Left lung (tissue), 14 donors: Measurements from ENCODE around the gene DRG2. TPM values are rescaled to one million over a fixed set of nuclear protein-coding genes. Genes with fewer than 3 reads are reported as not detected.

Experiments used
- ATAC-seq: fragments of 200-7000 bp; cut with Tn5 transposase; one replicate; pipeline ENCODE4 v1.9.1; 2020; ENCODE audit warnings: moderate library complexity
- DNase-seq, 4 donors: peaks; one replicate each; pipeline ENCODE4 v3.0.0-alpha.2; 2013 to 2020
- H3K27ac ChIP-seq, 2 donors: fragments of 200-600 bp; sonication (generic) in 1 of 2; one replicate each; pipeline versions ENCODE4 v1.5.0 to v1.8.0; 2020 to 2021
- H3K27me3 ChIP-seq, 2 donors: fragments of 200-600 bp; sonication (generic) in 1 of 2; one replicate each; pipeline versions ENCODE4 v1.5.0 to v1.8.0; 2020 to 2021
- H3K36me3 ChIP-seq, 2 donors: fragments of 200-600 bp; sonication (generic) in 1 of 2; one replicate each; pipeline versions ENCODE4 v1.5.0 to v1.8.0; 2020 to 2021
- H3K4me1 ChIP-seq, 2 donors: fragments of 200-600 bp; one replicate each; pipeline ENCODE4 v1.8.0; 2021
- H3K4me3 ChIP-seq, 2 donors: fragments of 200-600 bp; sonication (generic) in 1 of 2; one replicate each; pipeline versions ENCODE4 v1.5.0 to v1.8.0; 2020 to 2021; ENCODE audit warnings: mild to moderate bottlenecking in 1 of 2
- H3K9me3 ChIP-seq, 2 donors: fragments of 200-600 bp; sonication (generic) in 1 of 2; one replicate each; pipeline versions ENCODE4 v1.5.0 to v1.8.0; 2020 to 2021
- intact Hi-C, 2 donors: fragments of 100-400 bp; cut with DNase I; formaldehyde crosslinking; loops; one replicate each; pipeline versions ENCODE4 v1.11.2 to v1.14.2; 2022
- long read RNA-seq, 12 donors: library from polyadenylated mRNA in 2 of 12; unstranded in 2 of 12; transcript quantifications; one replicate each; pipeline ENCODE4 v2.0.0 and lab custom pipeline, GENCODE V29; 2019 to 2026
- polyA plus RNA-seq, 6 donors: library from polyadenylated mRNA; unstranded; fragments of 120-200 nt; gene quantifications; one replicate each; pipeline ENCODE4 v1.2.1, GENCODE V29; 2013; ENCODE audit not compliant: insufficient read length in 6 of 6
- total RNA-seq, 2 donors: library from RNA; stranded (reverse); fragmentation: NEBNext Ultra II Directional; extraction: Animal tissue kit (Norgen Biotek cat#: 25700); gene quantifications; one replicate each; pipeline ENCODE4 v1.2.1, GENCODE V29; 2021
- TF ChIP-seq, protein P1 (sequence below), 2 donors: fragments of 200-600 bp; sonication (generic) in 1 of 2; IDR thresholded peaks; one replicate each; pipeline versions ENCODE4 v1.5.0 to v1.8.0; 2021; ENCODE audit warnings: antibody characterized with exemption in 2 of 2
- donor health status: DM: no; HTN: yes; CAD: no.
- donor health status: DM: no; HTN: no; CAD: no.

DRG2 gene, protein sequence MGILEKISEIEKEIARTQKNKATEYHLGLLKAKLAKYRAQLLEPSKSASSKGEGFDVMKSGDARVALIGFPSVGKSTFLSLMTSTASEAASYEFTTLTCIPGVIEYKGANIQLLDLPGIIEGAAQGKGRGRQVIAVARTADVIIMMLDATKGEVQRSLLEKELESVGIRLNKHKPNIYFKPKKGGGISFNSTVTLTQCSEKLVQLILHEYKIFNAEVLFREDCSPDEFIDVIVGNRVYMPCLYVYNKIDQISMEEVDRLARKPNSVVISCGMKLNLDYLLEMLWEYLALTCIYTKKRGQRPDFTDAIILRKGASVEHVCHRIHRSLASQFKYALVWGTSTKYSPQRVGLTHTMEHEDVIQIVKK
- 10 to 100 TPM; 30.1 to 32.9 TPM for total RNA-seq
- polyA plus RNA-seq, result 10 to 100 TPM; 38.2 to 48.2 (median 38.4) TPM
- long read RNA-seq, donor 1, transcript DRG2-201 (13 exons, 1,964 nt), result major isoform, 8 of 14 reads
- long read RNA-seq, donor 1, partial matches to known transcripts, result 0 of 14 reads
- long read RNA-seq, donor 1, other reads (novel, unspliced or antisense), result 0 of 14 reads
- long read RNA-seq, donor 2, transcript DRG2-201 (13 exons, 1,964 nt), result major isoform, 7 of 9 reads
- long read RNA-seq, donor 2, partial matches to known transcripts, result 0 of 9 reads
- long read RNA-seq, donor 2, other reads (novel, unspliced or antisense), result 0 of 9 reads
- long read RNA-seq, donor 3, transcript DRG2-201 (13 exons, 1,964 nt), result major isoform, 7 of 9 reads
- long read RNA-seq, donor 3, partial matches to known transcripts, result 0 of 9 reads
- long read RNA-seq, donor 3, other reads (novel, unspliced or antisense), result 0 of 9 reads
- long read RNA-seq, donor 4, transcript DRG2-201 (13 exons, 1,964 nt), result major isoform, 39 of 49 reads
- long read RNA-seq, donor 4, partial matches to known transcripts, result 2 of 49 reads
- long read RNA-seq, donor 4, other reads (novel, unspliced or antisense), result 5 of 49 reads
- long read RNA-seq, donor 5, transcript DRG2-201 (13 exons, 1,964 nt), result major isoform, 8 of 9 reads
- long read RNA-seq, donor 5, partial matches to known transcripts, result 0 of 9 reads
- long read RNA-seq, donor 5, other reads (novel, unspliced or antisense), result 0 of 9 reads
- long read RNA-seq, donor 6, transcript DRG2-201 (13 exons, 1,964 nt), result major isoform, 13 of 26 reads
- long read RNA-seq, donor 6, partial matches to known transcripts, result 11 of 26 reads
- long read RNA-seq, donor 6, other reads (novel, unspliced or antisense), result 0 of 26 reads
- long read RNA-seq, donor 7, transcript DRG2-201 (13 exons, 1,964 nt), result major isoform, 5 of 17 reads
- long read RNA-seq, donor 7, partial matches to known transcripts, result 11 of 17 reads
- long read RNA-seq, donor 7, other reads (novel, unspliced or antisense), result 0 of 17 reads
- long read RNA-seq, donor 8, transcript DRG2-201 (13 exons, 1,964 nt), result major isoform, 12 of 12 reads
- long read RNA-seq, donor 8, partial matches to known transcripts, result 0 of 12 reads
- long read RNA-seq, donor 8, other reads (novel, unspliced or antisense), result 0 of 12 reads
- long read RNA-seq, donor 9, result 0 reads
- long read RNA-seq, donor 10, transcript DRG2-201 (13 exons, 1,964 nt), result major isoform, 28 of 45 reads
- long read RNA-seq, donor 10, partial matches to known transcripts, result 0 of 45 reads
- long read RNA-seq, donor 10, other reads (novel, unspliced or antisense), result 13 of 45 reads
- long read RNA-seq, donor 11, result 0 reads
- long read RNA-seq, donor 12, transcript DRG2-201 (13 exons, 1,964 nt), result major isoform, 7 of 7 reads
- long read RNA-seq, donor 12, partial matches to known transcripts, result 0 of 7 reads
- long read RNA-seq, donor 12, other reads (novel, unspliced or antisense), result 0 of 7 reads

DNA sequence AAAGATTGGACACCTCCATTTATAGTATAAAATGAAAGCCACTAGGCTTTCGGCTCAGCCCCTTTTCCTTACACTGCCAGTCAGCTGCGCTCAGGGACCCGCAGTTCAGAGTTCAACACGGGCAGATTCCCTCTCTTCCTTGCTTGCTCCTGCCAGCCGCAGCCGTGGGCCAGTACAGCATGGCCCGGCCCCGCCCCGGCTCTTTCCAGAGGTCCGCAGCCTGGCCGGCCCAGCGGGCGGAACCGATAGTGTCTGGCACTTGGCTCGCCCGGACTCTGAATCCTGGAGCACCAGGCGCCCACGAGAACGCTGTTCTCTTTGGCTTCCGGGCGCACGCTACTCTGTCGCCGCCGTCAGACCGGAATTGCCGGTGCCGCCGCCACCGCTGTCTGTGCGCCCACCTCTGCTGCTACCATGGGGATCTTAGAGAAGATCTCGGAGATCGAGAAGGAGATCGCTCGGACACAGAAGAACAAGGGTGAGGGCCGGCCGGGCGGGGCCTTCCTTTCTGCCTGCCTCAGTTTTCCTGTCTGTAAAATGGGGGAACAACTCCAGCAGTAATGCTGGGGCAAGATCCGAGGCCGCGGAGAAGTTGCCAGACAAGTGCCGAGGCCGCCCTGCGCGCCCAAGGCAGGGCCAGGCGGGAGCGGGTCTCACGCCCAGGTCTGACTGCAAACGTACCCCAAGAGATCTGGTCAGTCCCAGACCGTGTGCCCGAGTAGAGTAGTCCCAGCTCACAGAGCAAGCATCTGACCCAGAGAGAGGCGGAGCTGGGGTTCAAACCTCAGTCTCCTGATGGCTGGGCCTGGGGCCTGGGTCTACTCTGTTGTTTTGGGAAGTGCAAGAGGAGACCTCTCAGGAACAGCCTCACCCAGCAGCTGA, at the start of gene DRG2:
TSS of gene DRG2 (plus strand) at position 339 of the 882 bp plus-strand sequence. CDS start at position 415, 76 bp downstream.
- DNase-seq (peak; percentile 88 to 96 (median 91)), ATAC-seq (peak; percentile 100)
- Histone ChIP-seq H3K9me3 (no peaks in the 10 kb centered on the region), H3K4me1 (peaks cover 9 to 19% of the 10 kb centered on the region in 2 donors), H3K27ac (peak within 1 kb of the TSS; percentile 53 to 84), H3K36me3 (peaks cover 0 to 20% of the 10 kb centered on the region in 2 donors), H3K27me3 (no peaks in the 10 kb centered on the region), H3K4me3 (peak within 1 kb of the TSS; percentile 82 to 86)
- TF ChIP-seq, protein P1, sequence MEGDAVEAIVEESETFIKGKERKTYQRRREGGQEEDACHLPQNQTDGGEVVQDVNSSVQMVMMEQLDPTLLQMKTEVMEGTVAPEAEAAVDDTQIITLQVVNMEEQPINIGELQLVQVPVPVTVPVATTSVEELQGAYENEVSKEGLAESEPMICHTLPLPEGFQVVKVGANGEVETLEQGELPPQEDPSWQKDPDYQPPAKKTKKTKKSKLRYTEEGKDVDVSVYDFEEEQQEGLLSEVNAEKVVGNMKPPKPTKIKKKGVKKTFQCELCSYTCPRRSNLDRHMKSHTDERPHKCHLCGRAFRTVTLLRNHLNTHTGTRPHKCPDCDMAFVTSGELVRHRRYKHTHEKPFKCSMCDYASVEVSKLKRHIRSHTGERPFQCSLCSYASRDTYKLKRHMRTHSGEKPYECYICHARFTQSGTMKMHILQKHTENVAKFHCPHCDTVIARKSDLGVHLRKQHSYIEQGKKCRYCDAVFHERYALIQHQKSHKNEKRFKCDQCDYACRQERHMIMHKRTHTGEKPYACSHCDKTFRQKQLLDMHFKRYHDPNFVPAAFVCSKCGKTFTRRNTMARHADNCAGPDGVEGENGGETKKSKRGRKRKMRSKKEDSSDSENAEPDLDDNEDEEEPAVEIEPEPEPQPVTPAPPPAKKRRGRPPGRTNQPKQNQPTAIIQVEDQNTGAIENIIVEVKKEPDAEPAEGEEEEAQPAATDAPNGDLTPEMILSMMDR (IDR thresholded peaks at IDR 0.05), result no peak
- intact Hi-C loops, result no loop called here

DNA sequence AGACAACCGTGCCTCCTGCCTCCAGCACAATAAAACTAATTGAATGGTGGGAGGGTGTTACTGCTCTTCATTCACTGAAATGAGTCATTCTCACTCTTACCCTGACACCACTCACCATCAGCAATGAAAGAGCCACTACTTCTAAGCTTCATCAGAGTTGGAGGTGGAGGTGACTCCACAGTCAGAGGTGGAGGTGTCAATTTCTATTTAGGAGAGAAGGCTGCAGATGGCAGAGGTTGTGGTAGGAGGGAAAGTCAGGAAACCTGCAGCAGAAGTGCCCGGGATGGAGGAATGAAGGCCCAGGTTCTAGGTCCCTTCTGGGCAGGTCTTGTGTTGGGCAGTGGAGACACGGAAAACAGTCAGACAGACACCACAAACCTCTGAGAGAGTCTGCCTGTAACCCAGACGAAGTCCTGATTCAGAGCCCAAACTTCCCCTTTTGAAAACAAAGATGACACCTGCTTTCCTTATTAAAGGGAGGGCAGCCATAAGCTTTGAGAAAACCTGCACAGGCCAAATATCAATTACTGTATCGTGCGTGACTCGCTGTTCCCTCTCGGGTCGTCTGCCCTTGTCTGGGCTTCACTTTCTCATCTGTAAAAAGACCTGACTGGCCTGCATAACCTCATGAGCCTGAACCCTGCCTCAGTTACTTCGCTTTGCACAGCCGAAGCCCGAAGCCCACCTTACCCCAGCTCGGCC, 49.4 kb upstream of the DRG2 start:
- Histone ChIP-seq H3K4me1 (peaks cover 8 to 55% of the 10 kb centered on the region in 2 donors), H3K4me3 (peak overlapping the region; percentile 87 to 96), H3K27me3 (no peaks in the 10 kb centered on the region), H3K36me3 (no peaks in the 10 kb centered on the region), H3K9me3 (no peaks in the 10 kb centered on the region), H3K27ac (peak overlapping the region; percentile 53 to 79)
- ATAC-seq, result no peak
- DNase-seq, result no peak
- intact Hi-C loops, result loop anchor here in 1 of 2 donors (10.0 kb wide), 1 partner anchor 153 kb away; no protein-coding TSS in a partner anchor
- TF ChIP-seq, protein P1 (IDR thresholded peaks at IDR 0.05), result no peak

DNA sequence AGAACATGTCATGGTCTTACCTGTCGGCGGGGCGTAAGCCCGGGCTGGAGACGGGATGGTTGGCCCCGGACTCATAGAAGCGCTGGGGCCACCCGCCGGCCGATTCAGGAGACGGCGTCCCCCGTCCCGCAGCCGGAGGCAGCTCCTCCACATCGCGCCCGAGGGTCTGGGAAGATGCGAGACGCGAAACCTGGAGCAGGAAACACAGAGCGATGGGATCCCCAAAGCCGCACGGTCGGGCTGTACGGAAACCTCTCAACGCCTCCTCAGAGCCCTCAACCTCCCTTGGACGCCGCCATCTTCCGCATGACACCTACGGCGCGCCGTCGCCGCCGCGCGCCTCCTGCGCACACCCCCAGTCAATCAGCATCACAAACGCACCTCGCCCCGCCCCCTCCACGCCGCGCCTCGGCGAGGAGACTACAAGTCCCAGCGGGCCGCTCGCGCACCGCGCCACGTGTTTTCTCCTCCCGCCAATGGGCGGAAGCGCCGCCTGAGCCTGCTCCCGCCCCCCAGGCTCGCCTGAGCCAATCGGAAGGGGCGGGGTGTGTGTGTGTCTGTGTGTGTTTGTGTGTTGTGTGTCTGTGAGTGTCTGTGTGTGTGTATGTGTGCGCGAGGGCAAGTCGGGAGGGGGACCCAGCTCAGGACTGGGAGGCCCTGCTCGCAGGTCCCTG, 48.8 kb upstream of the DRG2 start, which contains the start of the genes ATPAF2 and GID4:
TSS of gene ATPAF2 (minus strand) at position 308 of the 674 bp plus-strand sequence. CDS start at position 153, 155 bp downstream.
TSS of gene GID4 (plus strand) at position 548 of the 674 bp plus-strand sequence. CDS start at position 605, 57 bp downstream.
- TF ChIP-seq, protein P1 (IDR thresholded peaks at IDR 0.05), result no peak
- Histone ChIP-seq H3K36me3 (no peaks in the 10 kb centered on the region), H3K4me1 (peaks cover 8 to 51% of the 10 kb centered on the region in 2 donors), H3K27me3 (no peaks in the 10 kb centered on the region), H3K4me3 (peak within 1 kb of the TSS; percentile 87 to 96), H3K9me3 (no peaks in the 10 kb centered on the region), H3K27ac (peak within 1 kb of the TSS; percentile 68 to 79)
- intact Hi-C loops, result loop anchor here in 1 of 2 donors (10.0 kb wide), 1 partner anchor 154 kb away; no protein-coding TSS in a partner anchor
- peak; percentile 98 to 100 (median 100) for DNase-seq
- ATAC-seq, result peak; percentile 97
